Naive thymus-derived CD4-positive, alpha-beta T cell (primary cell): ENCODE measurements around the gene COL23A1. TPM values are rescaled to one million over a fixed set of nuclear protein-coding genes. Genes with fewer than 3 reads are reported as not detected.

Experiments
- ATAC-seq: fragments of 150-1000 bp; cut with Tn5 transposase; 2 replicates; pipeline ENCODE4 v1.10.0; 2021; ENCODE audit warnings: mild to moderate bottlenecking, moderate library complexity
- CTCF ChIA-PET: fragments of 350-600 bp; sonication (Branson Sonifier 250); formaldehyde crosslinking; loops from one replicate; lab custom pipeline; 2021; ENCODE audit warnings: antibody characterized with exemption; lab: Charles Lee
- POLR2A ChIA-PET: fragments of 350-600 bp; sonication (Branson Sonifier 250); formaldehyde crosslinking; loops from one replicate; lab custom pipeline; 2021; ENCODE audit warnings: antibody characterized with exemption, inconsistent platforms; lab: Charles Lee
- DNase-seq, 9 donors: peaks; one replicate each; pipeline versions ENCODE4 v3.0.0 to v3.0.0-alpha.2; 2020 to 2022; ENCODE audit warnings: mixed read lengths in 1 of 9
- H3K27ac ChIP-seq: one replicate; pipeline ENCODE4 v1.7.0; 2013; ENCODE audit warnings: mild to moderate bottlenecking, low read depth, low read length, moderate library complexity
- H3K27me3 ChIP-seq, 2 donors: one replicate each; pipeline ENCODE4 v1.7.0; 2013; ENCODE audit warnings: low read length in 2 of 2, mild to moderate bottlenecking in 2 of 2, moderate library complexity in 2 of 2; ENCODE audit not compliant: control insufficient read depth in 2 of 2, insufficient read depth in 2 of 2
- H3K36me3 ChIP-seq, 3 experiments: 1 replicate in 2 of 3; 2 replicates in 1 of 3; pipeline ENCODE4 v1.7.0; 2013; ENCODE audit warnings: low read length in 3 of 3, mild to moderate bottlenecking in 3 of 3, moderate library complexity in 1 of 3; ENCODE audit not compliant: insufficient read depth in 3 of 3, control insufficient read depth in 2 of 3
- H3K4me1 ChIP-seq, 2 donors: one replicate each; pipeline ENCODE4 v1.7.0; 2013; ENCODE audit warnings: low read length in 2 of 2, mild to moderate bottlenecking in 2 of 2, moderate library complexity in 1 of 2; ENCODE audit not compliant: control insufficient read depth in 2 of 2, insufficient read depth in 2 of 2
- H3K4me3 ChIP-seq: 2 replicates; pipeline ENCODE4 v1.7.0; 2013; ENCODE audit warnings: mild to moderate bottlenecking, low read length
- H3K9me3 ChIP-seq, 3 experiments: 1 replicate in 2 of 3; 2 replicates in 1 of 3; pipeline ENCODE4 v1.7.0; 2013; ENCODE audit warnings: low read length in 3 of 3; ENCODE audit not compliant: control insufficient read depth in 2 of 3
- H3K27ac Mint-ChIP-seq, 9 donors: one replicate each; pipeline ENCODE4 v1.8.0; 2020 to 2022; ENCODE audit warnings: mixed read lengths in 9 of 9, mild to moderate bottlenecking in 8 of 9, moderate library complexity in 5 of 9, inconsistent platforms in 2 of 9
- H3K27me3 Mint-ChIP-seq, 5 donors: one replicate each; pipeline ENCODE4 v1.8.0; 2021 to 2022; ENCODE audit warnings: mixed read lengths in 5 of 5, mild to moderate bottlenecking in 1 of 5
- H3K36me3 Mint-ChIP-seq, 5 donors: one replicate each; pipeline ENCODE4 v1.8.0; 2020 to 2022; ENCODE audit warnings: mixed read lengths in 5 of 5, mild to moderate bottlenecking in 3 of 5, inconsistent platforms in 1 of 5
- H3K4me1 Mint-ChIP-seq, 7 donors: one replicate each; pipeline ENCODE4 v1.8.0; 2020 to 2022; ENCODE audit warnings: mixed read lengths in 7 of 7, mild to moderate bottlenecking in 3 of 7, inconsistent platforms in 1 of 7
- H3K4me3 Mint-ChIP-seq, 10 donors: one replicate each; pipeline ENCODE4 v1.8.0; 2020 to 2022; ENCODE audit warnings: mild to moderate bottlenecking in 10 of 10, mixed read lengths in 10 of 10, moderate library complexity in 6 of 10, inconsistent platforms in 2 of 10
- H3K9me3 Mint-ChIP-seq, 11 donors: one replicate each; pipeline ENCODE4 v1.8.0; 2020 to 2022; ENCODE audit warnings: mixed read lengths in 11 of 11, mild to moderate bottlenecking in 4 of 11, inconsistent platforms in 1 of 11, moderate library complexity in 1 of 11
- intact Hi-C, 2 donors: fragments of 100-400 bp; cut with micrococcal nuclease; formaldehyde crosslinking; loops; one replicate each; pipeline ENCODE4 v1.15.1; 2023
- polyA plus RNA-seq, 2 donors: library from polyadenylated mRNA; unstranded; fragments of 300-500 nt; fragmentation: Illumina TruSeq; gene quantifications; one replicate each; pipeline ENCODE4 v1.2.3, GENCODE V29; 2021
- total RNA-seq, 6 experiments: library from RNA in 5 of 6; stranded (reverse) in 5 of 6; gene quantifications; 1 replicate in 5 of 6; 2 replicates in 1 of 6; pipeline ENCODE4 v1.2.3 and lab custom pipeline; 2021 to 2026

Gene COL23A1
- total and polyA plus RNA-seq, 7 experiments from 2014 or later = 0.13 to 0.32 (median 0.22) TPM; not detected in 4

- Mint-ChIP-seq H3K4me1 (peaks cover 0 to 15% (median 9%) of the 10 kb centered on the region in 7 donors), H3K4me3 (no peak overlapping the region), H3K27ac (no peak overlapping the region), H3K9me3 (peaks cover 0 to 5% (median 0%) of the 10 kb centered on the region in 11 donors), H3K36me3 (no peaks in the 10 kb centered on the region), H3K27me3 (peaks cover 0 to 2% (median 0%) of the 10 kb centered on the region in 5 donors)
- Histone ChIP-seq H3K27ac (no peak overlapping the region), H3K4me3 (no peak overlapping the region), H3K4me1 (peaks cover 5 to 10% of the 10 kb centered on the region in 2 donors), H3K9me3 (no peaks in the 10 kb centered on the region), H3K36me3 (no peaks in the 10 kb centered on the region), H3K27me3 (no peaks in the 10 kb centered on the region)
- no peak for ATAC-seq
- intact Hi-C loops = no loop called here
- DNase-seq = no peak
- ChIA-PET CTCF (no interaction called here), POLR2A (interaction anchor here (0.7 kb wide), 1 partner anchor 361 kb away, joined by 4 read pairs; no protein-coding TSS in a partner anchor)
These were observed 339.9 kb downstream of the COL23A1 start for GRCh38 chr5:178250263-178250662.

GRCh38 chr5:178249191-178249989 is 340.8 kb downstream of the COL23A1 start:
- POLR2A ChIA-PET = interaction anchor here (0.7 to 1.0 kb wide), 2 partner anchors 13 to 1187 kb away, joined by 3 to 4 read pairs; no protein-coding TSS in a partner anchor
- peak overlapping the region; percentile 53 to 90 (median 73) for H3K27ac Mint-ChIP-seq
- no peaks in the 10 kb centered on the region for H3K36me3 ChIP-seq

GRCh38 chr5:178248750-178249149 is 341.4 kb downstream of the COL23A1 start:
- Histone ChIP-seq H3K4me3 (peak overlapping the region; percentile 20), H3K27ac (no peak overlapping the region), H3K9me3 (no peaks in the 10 kb centered on the region), H3K27me3 (no peaks in the 10 kb centered on the region), H3K4me1 (peaks cover 5 to 10% of the 10 kb centered on the region in 2 donors), H3K36me3 (no peaks in the 10 kb centered on the region)
- peak overlapping the region in 1 of 9 donors; percentile 25 for H3K27ac Mint-ChIP-seq
- peaks cover 0 to 2% (median 0%) of the 10 kb centered on the region in 5 donors for H3K27me3 Mint-ChIP-seq
- ChIA-PET POLR2A (interaction anchor here (0.7 to 1.0 kb wide), 2 partner anchors 12 to 1187 kb away, joined by 3 to 4 read pairs; no protein-coding TSS in a partner anchor), CTCF (interaction anchor here (0.9 kb wide), 1 partner anchor 14 kb away, joined by 3 read pairs; no protein-coding TSS in a partner anchor)
- intact Hi-C loops = no loop called here
- peaks cover 0 to 5% (median 0%) of the 10 kb centered on the region in 11 donors for H3K9me3 Mint-ChIP-seq
- no peak for ATAC-seq
- H3K4me3 Mint-ChIP-seq = peak overlapping the region in 4 of 10 donors; percentile 12 to 74 (median 57)
- no peaks in the 10 kb centered on the region for H3K36me3 Mint-ChIP-seq
- peaks cover 0 to 15% (median 9%) of the 10 kb centered on the region in 7 donors for H3K4me1 Mint-ChIP-seq
- DNase-seq = no peak

More at GRCh38 chr5:178249191-178249989, 340.8 kb downstream of the COL23A1 start:
- H3K27me3 Mint-ChIP-seq = peaks cover 0 to 2% (median 0%) of the 10 kb centered on the region in 5 donors
- Histone ChIP-seq H3K4me1 (peaks cover 5 to 10% of the 10 kb centered on the region in 2 donors), H3K27me3 (no peaks in the 10 kb centered on the region), H3K27ac (peak overlapping the region; percentile 14), H3K9me3 (no peaks in the 10 kb centered on the region), H3K4me3 (peak overlapping the region; percentile 20)
- H3K9me3 Mint-ChIP-seq = peaks cover 0 to 5% (median 0%) of the 10 kb centered on the region in 11 donors
- DNase-seq (peak in 3 of 9 donors; percentile 31 to 55 (median 37)), ATAC-seq (peak; percentile 78)
- H3K36me3 Mint-ChIP-seq = no peaks in the 10 kb centered on the region
- CTCF ChIA-PET = interaction anchor here (0.9 kb wide), 1 partner anchor 14 kb away, joined by 3 read pairs; no protein-coding TSS in a partner anchor
- H3K4me1 Mint-ChIP-seq = peaks cover 0 to 15% (median 9%) of the 10 kb centered on the region in 7 donors
- peak overlapping the region in 9 of 10 donors; percentile 52 to 75 (median 68) for H3K4me3 Mint-ChIP-seq
- intact Hi-C loops = no loop called here

- ChIA-PET POLR2A (interaction anchor here (0.7 to 1.1 kb wide), 2 partner anchors 12 to 14 kb away, joined by 3 to 7 read pairs; no protein-coding TSS in a partner anchor), CTCF (interaction anchor here (0.6 to 1.1 kb wide), 2 partner anchors 12 to 548 kb away, joined by 3 to 6 read pairs; no protein-coding TSS in a partner anchor)
- Histone ChIP-seq H3K36me3 (no peaks in the 10 kb centered on the region), H3K27ac (no peak overlapping the region), H3K9me3 (no peaks in the 10 kb centered on the region), H3K4me1 (peaks cover 5 to 10% of the 10 kb centered on the region in 2 donors), H3K4me3 (no peak overlapping the region), H3K27me3 (no peaks in the 10 kb centered on the region)
- Mint-ChIP-seq H3K36me3 (no peaks in the 10 kb centered on the region), H3K9me3 (peaks cover 0 to 5% (median 0%) of the 10 kb centered on the region in 11 donors), H3K4me1 (peaks cover 0 to 15% (median 9%) of the 10 kb centered on the region in 7 donors), H3K27ac (peak overlapping the region in 1 of 9 donors; percentile 65), H3K4me3 (no peak overlapping the region), H3K27me3 (peaks cover 0 to 2% (median 0%) of the 10 kb centered on the region in 5 donors)
- intact Hi-C loops = no loop called here
- ATAC-seq = peak; percentile 45
- DNase-seq = no peak
These were observed 342.4 kb downstream of the COL23A1 start for GRCh38 chr5:178247481-178248456.

- Histone ChIP-seq H3K27ac (no peak overlapping the region), H3K9me3 (no peaks in the 10 kb centered on the region), H3K4me3 (no peak overlapping the region), H3K27me3 (no peaks in the 10 kb centered on the region), H3K36me3 (no peaks in the 10 kb centered on the region), H3K4me1 (peaks cover 5 to 10% of the 10 kb centered on the region in 2 donors)
- CTCF ChIA-PET = no interaction called here
- Mint-ChIP-seq H3K36me3 (no peaks in the 10 kb centered on the region), H3K27ac (peak overlapping the region in 2 of 9 donors; percentile 23 to 38), H3K9me3 (peaks cover 0 to 5% (median 0%) of the 10 kb centered on the region in 11 donors), H3K4me3 (no peak overlapping the region), H3K27me3 (peaks cover 0 to 2% (median 0%) of the 10 kb centered on the region in 5 donors), H3K4me1 (peaks cover 0 to 21% (median 17%) of the 10 kb centered on the region in 7 donors)
- POLR2A ChIA-PET = no interaction called here
- DNase-seq (no peak), ATAC-seq (no peak)
- intact Hi-C loops = no loop called here
These were observed 343.4 kb downstream of the COL23A1 start for GRCh38 chr5:178246624-178247279.
